ENCODE measurements around the gene MTNR1A.

MTNR1A gene

GRCh38 chr4:186485561-186486062 is 69.8 kb downstream of the MTNR1A start:
- Histone ChIP-seq H3K9me3 (ENCODE audit: control insufficient read depth in 1 of 2, low read length in 2 of 2) (peaks cover 0 to 4% of the 10 kb centered on the region in 2 donors), H3K36me3 (ENCODE audit: control insufficient read depth in 1 of 2, insufficient read depth in 2 of 2, low read length in 2 of 2) (no peaks in the 10 kb centered on the region), H3K4me1 (ENCODE audit: control insufficient read depth in 1 of 2, insufficient read depth in 2 of 2, low read length in 2 of 2) (no peaks in the 10 kb centered on the region), H3K4me3 (ENCODE audit: low read depth in 1 of 2, low read length in 2 of 2) (peak overlapping the region; percentile 33 to 65), H3K27ac (ENCODE audit: low read length) (no peak overlapping the region), H3K27me3 (ENCODE audit: low read depth, low read length) (no peaks in the 10 kb centered on the region)

- H3K27me3 ChIP-seq (ENCODE audit: low read depth, low read length): no peaks in the 10 kb centered on the region
- H3K4me3 ChIP-seq (ENCODE audit: low read depth in 1 of 2, low read length in 2 of 2): peak overlapping the region; percentile 33 to 65
- H3K9me3 ChIP-seq (ENCODE audit: control insufficient read depth in 1 of 2, low read length in 2 of 2): peaks cover 0 to 4% of the 10 kb centered on the region in 2 donors
- H3K4me1 ChIP-seq (ENCODE audit: control insufficient read depth in 1 of 2, insufficient read depth in 2 of 2, low read length in 2 of 2): no peaks in the 10 kb centered on the region
- H3K27ac ChIP-seq (ENCODE audit: low read length): no peak overlapping the region
- H3K36me3 ChIP-seq (ENCODE audit: control insufficient read depth in 1 of 2, insufficient read depth in 2 of 2, low read length in 2 of 2): no peaks in the 10 kb centered on the region
Observed at GRCh38 chr4:186485150-186485549, 70.2 kb downstream of the MTNR1A start.

GRCh38 chr4:186483656-186484055 is 71.7 kb downstream of the MTNR1A start:
- H3K27ac ChIP-seq (ENCODE audit: low read length): no peak overlapping the region
- no peaks in the 10 kb centered on the region for H3K27me3 ChIP-seq (ENCODE audit: low read depth, low read length)
- no peaks in the 10 kb centered on the region for H3K9me3 ChIP-seq (ENCODE audit: control insufficient read depth in 1 of 2, low read length in 2 of 2)
- no peaks in the 10 kb centered on the region for H3K4me1 ChIP-seq (ENCODE audit: control insufficient read depth in 1 of 2, insufficient read depth in 2 of 2, low read length in 2 of 2)
- no peak overlapping the region for H3K4me3 ChIP-seq (ENCODE audit: low read depth in 1 of 2, low read length in 2 of 2)
- H3K36me3 ChIP-seq (ENCODE audit: control insufficient read depth in 1 of 2, insufficient read depth in 2 of 2, low read length in 2 of 2): no peaks in the 10 kb centered on the region

All from muscle layer of duodenum (tissue), 2 donors.